Measurements from ENCODE around the gene CCDC185.

Gene CCDC185

GRCh38 chr1:223437151-223437550, 43.9 kb downstream of the CCDC185 start:
- no peak for DNase-seq (ENCODE audit: low read depth)
- TF ChIP-seq CTCF (IDR thresholded peaks at IDR 0.05; ENCODE audit: control insufficient read depth, insufficient read depth, low read depth, low read length, missing control alignments): no peak
- H3K4me3 ChIP-seq (ENCODE audit: control insufficient read depth, low read depth, low read length): no peak overlapping the region

- DNase-seq (ENCODE audit: low read depth): no peak
- no peak overlapping the region for H3K4me3 ChIP-seq (ENCODE audit: control insufficient read depth, low read depth, low read length)
- TF ChIP-seq CTCF (IDR thresholded peaks at IDR 0.05; ENCODE audit: control insufficient read depth, insufficient read depth, low read depth, low read length, missing control alignments): no peak
These were observed 50.2 kb downstream of the CCDC185 start for GRCh38 chr1:223443397-223443796.

- H3K4me3 ChIP-seq (ENCODE audit: control insufficient read depth, low read depth, low read length): no peak overlapping the region
- no peak for TF ChIP-seq CTCF (IDR thresholded peaks at IDR 0.05; ENCODE audit: control insufficient read depth, insufficient read depth, low read depth, low read length, missing control alignments)
- DNase-seq (ENCODE audit: low read depth): no peak
These were observed 51.2 kb downstream of the CCDC185 start for GRCh38 chr1:223444411-223444810.
